ENCODE data around the gene MT3. TPM values are rescaled to one million over a fixed set of nuclear protein-coding genes. Genes with fewer than 3 reads are reported as not detected.

Gene MT3
- total and polyA plus RNA-seq, 2 experiments from 2014 or later, result not detected

DNA sequence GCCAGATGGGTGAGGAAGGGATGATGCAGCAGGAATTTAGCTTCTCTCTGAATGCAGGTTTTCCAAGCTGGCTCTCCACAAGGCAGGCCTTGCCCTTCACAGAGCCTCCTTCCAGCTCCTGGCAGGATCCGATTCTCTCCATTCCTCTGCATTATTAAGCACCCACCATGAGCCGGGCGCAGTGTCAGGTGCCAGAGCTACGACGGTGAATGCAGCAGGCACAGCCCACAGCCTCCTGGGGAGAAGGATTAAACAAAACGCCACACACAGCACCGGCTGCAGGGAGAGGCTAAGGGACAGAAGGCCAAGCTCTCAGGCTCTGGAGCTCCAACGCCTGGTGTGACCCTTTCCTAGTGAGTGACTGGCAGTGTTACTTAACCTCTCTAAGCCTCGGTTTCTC lies 12.0 kb downstream of the MT3 start (continued):
- TF ChIP-seq, protein P1, sequence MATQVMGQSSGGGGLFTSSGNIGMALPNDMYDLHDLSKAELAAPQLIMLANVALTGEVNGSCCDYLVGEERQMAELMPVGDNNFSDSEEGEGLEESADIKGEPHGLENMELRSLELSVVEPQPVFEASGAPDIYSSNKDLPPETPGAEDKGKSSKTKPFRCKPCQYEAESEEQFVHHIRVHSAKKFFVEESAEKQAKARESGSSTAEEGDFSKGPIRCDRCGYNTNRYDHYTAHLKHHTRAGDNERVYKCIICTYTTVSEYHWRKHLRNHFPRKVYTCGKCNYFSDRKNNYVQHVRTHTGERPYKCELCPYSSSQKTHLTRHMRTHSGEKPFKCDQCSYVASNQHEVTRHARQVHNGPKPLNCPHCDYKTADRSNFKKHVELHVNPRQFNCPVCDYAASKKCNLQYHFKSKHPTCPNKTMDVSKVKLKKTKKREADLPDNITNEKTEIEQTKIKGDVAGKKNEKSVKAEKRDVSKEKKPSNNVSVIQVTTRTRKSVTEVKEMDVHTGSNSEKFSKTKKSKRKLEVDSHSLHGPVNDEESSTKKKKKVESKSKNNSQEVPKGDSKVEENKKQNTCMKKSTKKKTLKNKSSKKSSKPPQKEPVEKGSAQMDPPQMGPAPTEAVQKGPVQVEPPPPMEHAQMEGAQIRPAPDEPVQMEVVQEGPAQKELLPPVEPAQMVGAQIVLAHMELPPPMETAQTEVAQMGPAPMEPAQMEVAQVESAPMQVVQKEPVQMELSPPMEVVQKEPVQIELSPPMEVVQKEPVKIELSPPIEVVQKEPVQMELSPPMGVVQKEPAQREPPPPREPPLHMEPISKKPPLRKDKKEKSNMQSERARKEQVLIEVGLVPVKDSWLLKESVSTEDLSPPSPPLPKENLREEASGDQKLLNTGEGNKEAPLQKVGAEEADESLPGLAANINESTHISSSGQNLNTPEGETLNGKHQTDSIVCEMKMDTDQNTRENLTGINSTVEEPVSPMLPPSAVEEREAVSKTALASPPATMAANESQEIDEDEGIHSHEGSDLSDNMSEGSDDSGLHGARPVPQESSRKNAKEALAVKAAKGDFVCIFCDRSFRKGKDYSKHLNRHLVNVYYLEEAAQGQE (IDR thresholded peaks at IDR 0.05; ENCODE audit: unreplicated experiment), result no peak
- TF ChIP-seq POLR2AphosphoS5 (IDR thresholded peaks at IDR 0.05; ENCODE audit: low read depth) (no peak), ZNF331 (CRISPR knock-in tag; IDR thresholded peaks at IDR 0.05; ENCODE audit: low read depth) (no peak), CREB1 (CRISPR knock-in tag; IDR thresholded peaks at IDR 0.05; ENCODE audit: low read depth) (no peak)

DNA sequence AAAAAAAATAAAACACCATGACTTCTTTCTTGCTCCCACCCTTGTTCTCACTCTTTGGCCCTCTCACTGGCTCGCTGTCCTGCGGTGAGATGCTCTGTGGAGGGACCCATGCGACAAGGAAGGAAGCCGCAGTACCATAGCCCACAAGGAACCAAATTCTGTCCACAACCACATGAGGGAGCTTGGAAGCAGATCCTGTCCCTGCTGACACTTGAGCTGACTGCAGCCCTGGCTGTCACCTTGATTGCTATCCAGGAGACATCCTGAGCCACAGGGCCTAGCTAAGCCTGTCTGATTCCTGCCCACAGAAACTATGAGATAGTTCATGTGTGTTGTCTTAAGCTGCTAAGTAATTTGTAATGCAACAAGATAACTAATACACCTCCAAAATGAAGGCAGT lies 14.3 kb downstream of the MT3 start:
- Mint-ChIP-seq H3K27ac (no peak overlapping the region), H3K4me3 (no peak overlapping the region; the same call in 2 of the 3 replicates), H3K9me3 (no peaks in the 10 kb centered on the region), H3K27me3 (ENCODE audit: insufficient read depth, low read depth, poor library complexity) (peaks cover 19% of the 10 kb centered on the region), H3K36me3 (ENCODE audit: low read depth) (no peaks in the 10 kb centered on the region), H3K4me1 (peaks cover 16% of the 10 kb centered on the region)
- ATAC-seq (peak; percentile 36), DNase-seq (ENCODE audit: low spot score) (peak; percentile 80)
- H4K20me1 ChIP-seq (replicated peaks; ENCODE audit: insufficient read depth), result no peaks in the 10 kb centered on the region
- H3F3A ChIP-seq (replicated peaks; ENCODE audit: low read depth), result 0 out of 2 replicates have a peak, but pooled peaks cover 6% of the 10 kb centered on the region
- no peaks in the 10 kb centered on the region for H3K9me2 ChIP-seq (ENCODE audit: insufficient read depth)
- peaks cover 29% of the 10 kb centered on the region for H3K27me3 ChIP-seq (ENCODE audit: insufficient read depth)
- no peak overlapping the region for H3K4me2 ChIP-seq
- H3K4me3 ChIP-seq, result no peak overlapping the region
- H3K27ac ChIP-seq (ENCODE audit: low read depth), result no peak overlapping the region
- H3K36me3 ChIP-seq (ENCODE audit: insufficient read depth), result no peaks in the 10 kb centered on the region
- TF ChIP-seq CREB1 (CRISPR knock-in tag; IDR thresholded peaks at IDR 0.05; ENCODE audit: low read depth), result no peak
- TF ChIP-seq, protein P2, sequence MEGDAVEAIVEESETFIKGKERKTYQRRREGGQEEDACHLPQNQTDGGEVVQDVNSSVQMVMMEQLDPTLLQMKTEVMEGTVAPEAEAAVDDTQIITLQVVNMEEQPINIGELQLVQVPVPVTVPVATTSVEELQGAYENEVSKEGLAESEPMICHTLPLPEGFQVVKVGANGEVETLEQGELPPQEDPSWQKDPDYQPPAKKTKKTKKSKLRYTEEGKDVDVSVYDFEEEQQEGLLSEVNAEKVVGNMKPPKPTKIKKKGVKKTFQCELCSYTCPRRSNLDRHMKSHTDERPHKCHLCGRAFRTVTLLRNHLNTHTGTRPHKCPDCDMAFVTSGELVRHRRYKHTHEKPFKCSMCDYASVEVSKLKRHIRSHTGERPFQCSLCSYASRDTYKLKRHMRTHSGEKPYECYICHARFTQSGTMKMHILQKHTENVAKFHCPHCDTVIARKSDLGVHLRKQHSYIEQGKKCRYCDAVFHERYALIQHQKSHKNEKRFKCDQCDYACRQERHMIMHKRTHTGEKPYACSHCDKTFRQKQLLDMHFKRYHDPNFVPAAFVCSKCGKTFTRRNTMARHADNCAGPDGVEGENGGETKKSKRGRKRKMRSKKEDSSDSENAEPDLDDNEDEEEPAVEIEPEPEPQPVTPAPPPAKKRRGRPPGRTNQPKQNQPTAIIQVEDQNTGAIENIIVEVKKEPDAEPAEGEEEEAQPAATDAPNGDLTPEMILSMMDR (conservative IDR thresholded peaks at IDR 0.05; ENCODE audit: low read depth in 2 of 2), result peak; percentile 40 to 83; a peak in 3 of 4 replicates
- TF ChIP-seq, protein P3, sequence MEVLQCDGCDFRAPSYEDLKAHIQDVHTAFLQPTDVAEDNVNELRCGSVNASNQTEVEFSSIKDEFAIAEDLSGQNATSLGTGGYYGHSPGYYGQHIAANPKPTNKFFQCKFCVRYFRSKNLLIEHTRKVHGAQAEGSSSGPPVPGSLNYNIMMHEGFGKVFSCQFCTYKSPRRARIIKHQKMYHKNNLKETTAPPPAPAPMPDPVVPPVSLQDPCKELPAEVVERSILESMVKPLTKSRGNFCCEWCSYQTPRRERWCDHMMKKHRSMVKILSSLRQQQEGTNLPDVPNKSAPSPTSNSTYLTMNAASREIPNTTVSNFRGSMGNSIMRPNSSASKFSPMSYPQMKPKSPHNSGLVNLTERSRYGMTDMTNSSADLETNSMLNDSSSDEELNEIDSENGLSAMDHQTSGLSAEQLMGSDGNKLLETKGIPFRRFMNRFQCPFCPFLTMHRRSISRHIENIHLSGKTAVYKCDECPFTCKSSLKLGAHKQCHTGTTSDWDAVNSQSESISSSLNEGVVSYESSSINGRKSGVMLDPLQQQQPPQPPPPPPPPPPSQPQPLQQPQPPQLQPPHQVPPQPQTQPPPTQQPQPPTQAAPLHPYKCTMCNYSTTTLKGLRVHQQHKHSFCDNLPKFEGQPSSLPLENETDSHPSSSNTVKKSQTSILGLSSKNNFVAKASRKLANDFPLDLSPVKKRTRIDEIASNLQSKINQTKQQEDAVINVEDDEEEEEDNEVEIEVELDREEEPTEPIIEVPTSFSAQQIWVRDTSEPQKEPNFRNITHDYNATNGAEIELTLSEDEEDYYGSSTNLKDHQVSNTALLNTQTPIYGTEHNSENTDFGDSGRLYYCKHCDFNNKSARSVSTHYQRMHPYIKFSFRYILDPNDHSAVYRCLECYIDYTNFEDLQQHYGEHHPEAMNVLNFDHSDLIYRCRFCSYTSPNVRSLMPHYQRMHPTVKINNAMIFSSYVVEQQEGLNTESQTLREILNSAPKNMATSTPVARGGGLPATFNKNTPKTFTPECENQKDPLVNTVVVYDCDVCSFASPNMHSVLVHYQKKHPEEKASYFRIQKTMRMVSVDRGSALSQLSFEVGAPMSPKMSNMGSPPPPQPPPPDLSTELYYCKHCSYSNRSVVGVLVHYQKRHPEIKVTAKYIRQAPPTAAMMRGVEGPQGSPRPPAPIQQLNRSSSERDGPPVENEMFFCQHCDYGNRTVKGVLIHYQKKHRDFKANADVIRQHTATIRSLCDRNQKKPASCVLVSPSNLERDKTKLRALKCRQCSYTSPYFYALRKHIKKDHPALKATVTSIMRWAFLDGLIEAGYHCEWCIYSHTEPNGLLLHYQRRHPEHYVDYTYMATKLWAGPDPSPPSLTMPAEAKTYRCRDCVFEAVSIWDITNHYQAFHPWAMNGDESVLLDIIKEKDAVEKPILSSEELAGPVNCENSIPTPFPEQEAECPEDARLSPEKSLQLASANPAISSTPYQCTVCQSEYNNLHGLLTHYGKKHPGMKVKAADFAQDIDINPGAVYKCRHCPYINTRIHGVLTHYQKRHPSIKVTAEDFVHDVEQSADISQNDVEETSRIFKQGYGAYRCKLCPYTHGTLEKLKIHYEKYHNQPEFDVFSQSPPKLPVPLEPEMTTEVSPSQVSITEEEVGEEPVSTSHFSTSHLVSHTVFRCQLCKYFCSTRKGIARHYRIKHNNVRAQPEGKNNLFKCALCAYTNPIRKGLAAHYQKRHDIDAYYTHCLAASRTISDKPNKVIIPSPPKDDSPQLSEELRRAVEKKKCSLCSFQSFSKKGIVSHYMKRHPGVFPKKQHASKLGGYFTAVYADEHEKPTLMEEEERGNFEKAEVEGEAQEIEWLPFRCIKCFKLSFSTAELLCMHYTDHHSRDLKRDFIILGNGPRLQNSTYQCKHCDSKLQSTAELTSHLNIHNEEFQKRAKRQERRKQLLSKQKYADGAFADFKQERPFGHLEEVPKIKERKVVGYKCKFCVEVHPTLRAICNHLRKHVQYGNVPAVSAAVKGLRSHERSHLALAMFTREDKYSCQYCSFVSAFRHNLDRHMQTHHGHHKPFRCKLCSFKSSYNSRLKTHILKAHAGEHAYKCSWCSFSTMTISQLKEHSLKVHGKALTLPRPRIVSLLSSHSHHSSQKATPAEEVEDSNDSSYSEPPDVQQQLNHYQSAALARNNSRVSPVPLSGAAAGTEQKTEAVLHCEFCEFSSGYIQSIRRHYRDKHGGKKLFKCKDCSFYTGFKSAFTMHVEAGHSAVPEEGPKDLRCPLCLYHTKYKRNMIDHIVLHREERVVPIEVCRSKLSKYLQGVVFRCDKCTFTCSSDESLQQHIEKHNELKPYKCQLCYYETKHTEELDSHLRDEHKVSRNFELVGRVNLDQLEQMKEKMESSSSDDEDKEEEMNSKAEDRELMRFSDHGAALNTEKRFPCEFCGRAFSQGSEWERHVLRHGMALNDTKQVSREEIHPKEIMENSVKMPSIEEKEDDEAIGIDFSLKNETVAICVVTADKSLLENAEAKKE (CRISPR knock-in tag; IDR thresholded peaks at IDR 0.05), result no peak
- TF ChIP-seq, protein P4, sequence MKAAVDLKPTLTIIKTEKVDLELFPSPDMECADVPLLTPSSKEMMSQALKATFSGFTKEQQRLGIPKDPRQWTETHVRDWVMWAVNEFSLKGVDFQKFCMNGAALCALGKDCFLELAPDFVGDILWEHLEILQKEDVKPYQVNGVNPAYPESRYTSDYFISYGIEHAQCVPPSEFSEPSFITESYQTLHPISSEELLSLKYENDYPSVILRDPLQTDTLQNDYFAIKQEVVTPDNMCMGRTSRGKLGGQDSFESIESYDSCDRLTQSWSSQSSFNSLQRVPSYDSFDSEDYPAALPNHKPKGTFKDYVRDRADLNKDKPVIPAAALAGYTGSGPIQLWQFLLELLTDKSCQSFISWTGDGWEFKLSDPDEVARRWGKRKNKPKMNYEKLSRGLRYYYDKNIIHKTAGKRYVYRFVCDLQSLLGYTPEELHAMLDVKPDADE (IDR thresholded peaks at IDR 0.05), result no peak
- no peak for TF ChIP-seq ZNF114 (CRISPR knock-in tag; IDR thresholded peaks at IDR 0.05)
- no peak overlapping the region for H2AFZ ChIP-seq
- peaks cover 4% of the 10 kb centered on the region for H3K4me1 ChIP-seq (ENCODE audit: insufficient read depth)
- H3K79me2 ChIP-seq (replicated peaks; ENCODE audit: insufficient read depth), result no peaks in the 10 kb centered on the region

All from GM23338 (cell line).